Sigmoid colon (tissue), 7 donors: ENCODE measurements around the gene ITPR1. TPM values are rescaled to one million over a fixed set of nuclear protein-coding genes. Genes with fewer than 3 reads are reported as not detected.

Source experiments
- DNase-seq: peaks from one replicate; pipeline ENCODE4 v3.0.0-alpha.2; 2019
- H3K27ac ChIP-seq, 4 donors: fragments of 200-600 bp; sonication (generic); one replicate each; pipeline ENCODE4 v1.5.1; 2016 to 2019; ENCODE audit warnings: mild to moderate bottlenecking in 1 of 4
- H3K27me3 ChIP-seq, 3 donors: fragments of 200-600 bp; sonication (generic); one replicate each; pipeline ENCODE4 v1.5.1; 2019; ENCODE audit warnings: mild to moderate bottlenecking in 1 of 3
- H3K36me3 ChIP-seq, 4 donors: fragments of 200-600 bp; sonication (generic); one replicate each; pipeline ENCODE4 v1.5.1; 2016 to 2019
- H3K4me1 ChIP-seq, 4 donors: fragments of 200-600 bp; sonication (generic); one replicate each; pipeline ENCODE4 v1.5.1; 2017 to 2019
- H3K4me3 ChIP-seq, 4 donors: fragments of 200-600 bp; sonication (generic); one replicate each; pipeline ENCODE4 v1.5.1; 2017 to 2019; ENCODE audit warnings: mild to moderate bottlenecking in 2 of 4, moderate library complexity in 1 of 4
- H3K9me3 ChIP-seq, 4 donors: fragments of 200-600 bp in 3 of 4; sonication (generic) in 3 of 4; one replicate each; pipeline versions ENCODE4 v1.5.1 to v1.6.1; 2013 to 2019
- EP300 ChIP-seq, 4 donors: sonication (generic); formaldehyde crosslinking; IDR thresholded peaks; one replicate each; pipeline ENCODE4 v1.6.1; 2017; ENCODE audit warnings: antibody characterized with exemption in 4 of 4
- POLR2A ChIP-seq, 2 donors: fragments of 450-650 bp; IDR thresholded peaks; one replicate each; pipeline ENCODE4 v1.6.1; 2016; ENCODE audit warnings: antibody characterized with exemption in 2 of 2, mild to moderate bottlenecking in 2 of 2, moderate library complexity in 2 of 2
- POLR2AphosphoS5 ChIP-seq, 4 donors: sonication (generic); formaldehyde crosslinking; IDR thresholded peaks; one replicate each; pipeline ENCODE4 v1.6.1; 2017; ENCODE audit warnings: antibody characterized with exemption in 4 of 4
- WGBS, 2 donors: extraction: QIAGEN DNeasy Blood & Tissue Kit; methylation state at CpG; one replicate each; pipeline ENCODE4 v1.1.7; 2013; 5-methylcytosine and 5-hydroxymethylcytosine counted together
- intact Hi-C: fragments of 100-400 bp; cut with DNase I; formaldehyde crosslinking; loops from one replicate; pipeline ENCODE4 v1.15.1; 2023
- polyA plus RNA-seq, 3 donors: library from polyadenylated mRNA; stranded (reverse); fragments of 200-250 nt; gene quantifications; one replicate each; pipeline ENCODE4 v1.2.3, GENCODE V29; 2013
- total RNA-seq, 4 donors: library from RNA; depleted of rRNA; stranded (reverse); fragments of >200 nt; gene quantifications; one replicate each; pipeline ENCODE4 v1.1.0, GENCODE V29; 2016
- TF ChIP-seq, protein P1 (sequence below), 4 experiments: fragments of 450-650 bp in 3 of 4; fragments of 200-600 bp in 1 of 4; IDR thresholded peaks; one replicate each; pipeline ENCODE4 v1.5.1; 2016 to 2019; ENCODE audit warnings: antibody characterized with exemption in 4 of 4, mild to moderate bottlenecking in 3 of 4, moderate library complexity in 2 of 4
- donor health status: healthy with polysubstance abuse.
- donor health status: Bipolar disorder and iron deficiency.
- donor health status: healthy.

ITPR1 gene
- total and polyA plus RNA-seq, 7 donors = 1.4 to 206 (median 111) TPM

GRCh38 chr3:4528819-4529600, 35.9 kb downstream of the ITPR1 start:
- no peak overlapping the region for H3K27ac ChIP-seq
- no peaks in the 10 kb centered on the region for H3K36me3 ChIP-seq
- peaks cover 0 to 58% (median 51%) of the 10 kb centered on the region in 4 donors for H3K4me1 ChIP-seq
- intact Hi-C loops = no loop called here
- 83 to 89% methylated on average over 5 of the region's 5 CpGs for WGBS, 2 donors
- no peak overlapping the region for H3K4me3 ChIP-seq
- no peak for DNase-seq
- no peaks in the 10 kb centered on the region for H3K27me3 ChIP-seq
- no peaks in the 10 kb centered on the region for H3K9me3 ChIP-seq
- TF ChIP-seq EP300 (IDR thresholded peaks at IDR 0.05) = no peak
- TF ChIP-seq POLR2A (IDR thresholded peaks at IDR 0.05) = no peak
- no peak for TF ChIP-seq POLR2AphosphoS5 (IDR thresholded peaks at IDR 0.05)
- TF ChIP-seq, protein P1, sequence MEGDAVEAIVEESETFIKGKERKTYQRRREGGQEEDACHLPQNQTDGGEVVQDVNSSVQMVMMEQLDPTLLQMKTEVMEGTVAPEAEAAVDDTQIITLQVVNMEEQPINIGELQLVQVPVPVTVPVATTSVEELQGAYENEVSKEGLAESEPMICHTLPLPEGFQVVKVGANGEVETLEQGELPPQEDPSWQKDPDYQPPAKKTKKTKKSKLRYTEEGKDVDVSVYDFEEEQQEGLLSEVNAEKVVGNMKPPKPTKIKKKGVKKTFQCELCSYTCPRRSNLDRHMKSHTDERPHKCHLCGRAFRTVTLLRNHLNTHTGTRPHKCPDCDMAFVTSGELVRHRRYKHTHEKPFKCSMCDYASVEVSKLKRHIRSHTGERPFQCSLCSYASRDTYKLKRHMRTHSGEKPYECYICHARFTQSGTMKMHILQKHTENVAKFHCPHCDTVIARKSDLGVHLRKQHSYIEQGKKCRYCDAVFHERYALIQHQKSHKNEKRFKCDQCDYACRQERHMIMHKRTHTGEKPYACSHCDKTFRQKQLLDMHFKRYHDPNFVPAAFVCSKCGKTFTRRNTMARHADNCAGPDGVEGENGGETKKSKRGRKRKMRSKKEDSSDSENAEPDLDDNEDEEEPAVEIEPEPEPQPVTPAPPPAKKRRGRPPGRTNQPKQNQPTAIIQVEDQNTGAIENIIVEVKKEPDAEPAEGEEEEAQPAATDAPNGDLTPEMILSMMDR (IDR thresholded peaks at IDR 0.05) = no peak

DNA sequence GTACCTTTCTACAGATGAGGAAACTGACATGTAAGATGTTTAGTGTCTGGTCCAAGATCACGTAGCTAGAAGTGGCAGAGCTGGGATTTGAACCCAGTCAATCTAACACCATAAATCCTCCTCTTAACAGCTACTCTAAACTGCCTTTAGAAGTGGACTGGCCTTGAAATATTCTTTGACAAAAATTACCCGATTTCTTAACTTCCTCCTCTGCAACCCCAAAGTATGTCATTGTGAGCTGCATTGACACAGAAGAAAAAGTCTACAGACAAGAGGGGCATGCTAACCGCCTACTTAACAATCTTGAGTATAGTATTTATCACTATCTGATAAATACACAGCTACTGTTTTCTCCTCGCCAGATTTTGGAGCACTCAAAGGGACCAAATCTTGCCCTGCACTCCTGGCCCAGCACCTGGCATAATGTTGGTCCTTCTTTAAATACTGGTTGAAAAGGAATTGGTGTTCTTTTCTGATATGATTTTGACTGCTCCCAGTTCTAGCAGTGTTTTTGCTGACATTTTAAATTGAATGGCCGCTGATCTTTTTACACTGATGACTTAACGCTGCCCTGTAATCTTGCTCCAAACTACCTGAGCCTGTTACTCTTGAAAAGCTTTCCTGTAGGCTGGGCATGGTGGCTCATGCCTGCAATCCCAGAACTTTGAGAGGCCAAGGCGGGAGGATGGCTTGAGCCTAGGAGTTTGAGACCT, 36.9 kb downstream of the ITPR1 start:
- no peak overlapping the region for H3K4me3 ChIP-seq
- H3K4me1 ChIP-seq = peaks cover 0 to 59% (median 53%) of the 10 kb centered on the region in 4 donors
- no peaks in the 10 kb centered on the region for H3K27me3 ChIP-seq
- TF ChIP-seq POLR2AphosphoS5 (IDR thresholded peaks at IDR 0.05) (no peak), POLR2A (IDR thresholded peaks at IDR 0.05) (no peak)
- DNase-seq = no peak
- intact Hi-C loops = no loop called here
- 90 to 91% methylated on average over 7 of the region's 7 CpGs for WGBS, 2 donors
- no peak overlapping the region for H3K27ac ChIP-seq
- H3K9me3 ChIP-seq = no peaks in the 10 kb centered on the region
- no peaks in the 10 kb centered on the region for H3K36me3 ChIP-seq

DNA sequence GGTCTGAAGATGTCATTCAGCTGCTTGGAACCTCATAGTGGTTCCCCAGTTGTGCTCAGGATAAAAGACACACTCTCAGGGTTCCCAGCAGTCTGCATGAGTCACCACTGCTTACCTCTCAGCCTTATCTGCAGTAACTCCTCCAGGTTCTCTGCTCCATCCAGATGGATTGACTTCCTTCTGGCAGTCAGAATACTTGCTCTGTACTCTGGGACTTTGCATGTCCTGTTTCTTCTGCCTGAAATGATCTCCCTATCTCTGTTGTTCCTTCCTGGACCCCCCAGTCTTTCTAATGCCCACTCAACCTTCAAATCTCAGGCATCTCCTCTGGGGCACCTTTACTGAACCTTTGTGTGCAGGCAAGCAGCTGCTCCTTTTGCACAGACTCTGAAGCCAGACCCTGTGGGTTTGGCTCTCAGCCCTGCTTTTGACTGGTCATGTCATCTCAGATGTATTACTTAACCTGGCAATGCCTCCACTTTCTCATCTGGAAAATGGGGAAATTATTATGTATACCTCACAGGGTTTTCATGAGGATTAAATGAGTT, 38.4 kb downstream of the ITPR1 start:
- no peak overlapping the region for H3K27ac ChIP-seq
- no peak for DNase-seq
- H3K27me3 ChIP-seq = no peaks in the 10 kb centered on the region
- H3K36me3 ChIP-seq = no peaks in the 10 kb centered on the region
- no peaks in the 10 kb centered on the region for H3K9me3 ChIP-seq
- no peak for TF ChIP-seq POLR2A (IDR thresholded peaks at IDR 0.05)
- TF ChIP-seq, protein P1 (IDR thresholded peaks at IDR 0.05) = no peak
- TF ChIP-seq POLR2AphosphoS5 (IDR thresholded peaks at IDR 0.05) = no peak
- no peak for TF ChIP-seq EP300 (IDR thresholded peaks at IDR 0.05)
- intact Hi-C loops = no loop called here
- peaks cover 0 to 70% (median 59%) of the 10 kb centered on the region in 4 donors for H3K4me1 ChIP-seq
- H3K4me3 ChIP-seq = no peak overlapping the region

DNA sequence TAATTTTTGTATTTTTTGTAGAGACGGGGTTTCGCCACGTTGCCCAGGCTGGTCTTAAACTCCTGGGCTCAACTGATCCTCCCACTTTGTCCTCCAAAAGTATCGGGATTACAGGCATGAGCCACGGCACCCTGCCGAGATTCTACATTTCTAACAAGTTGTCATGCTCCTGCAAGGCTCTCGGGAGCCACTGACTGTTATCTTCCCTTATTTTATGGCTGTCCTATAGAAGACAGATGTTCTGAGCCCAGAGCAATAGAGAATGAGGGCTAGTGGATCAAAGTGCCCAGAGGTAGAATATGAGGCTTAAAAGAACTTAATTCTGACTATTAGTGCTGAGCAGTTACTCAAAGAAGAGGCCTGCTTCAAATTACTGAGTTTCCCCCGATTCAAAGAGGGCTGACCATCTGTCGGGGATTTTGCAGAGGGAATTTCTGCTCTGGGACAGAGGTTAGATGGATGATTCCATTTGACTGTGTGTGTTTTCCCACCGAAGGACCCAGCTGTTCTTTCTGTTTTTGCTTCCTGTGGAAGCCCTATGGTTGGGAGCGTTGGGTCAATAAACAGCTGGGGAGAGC, 39.5 kb downstream of the ITPR1 start:
- 74 to 79% methylated on average over 11 of the region's 11 CpGs for WGBS, 2 donors
- Histone ChIP-seq H3K4me3 (no peak overlapping the region), H3K9me3 (no peaks in the 10 kb centered on the region), H3K27me3 (no peaks in the 10 kb centered on the region), H3K36me3 (no peaks in the 10 kb centered on the region), H3K4me1 (peaks cover 0 to 72% (median 61%) of the 10 kb centered on the region in 4 donors), H3K27ac (peak overlapping the region in 2 of 4 donors; percentile 40 to 74)
- intact Hi-C loops = no loop called here
- TF ChIP-seq POLR2AphosphoS5 (IDR thresholded peaks at IDR 0.05) (no peak), POLR2A (IDR thresholded peaks at IDR 0.05) (no peak), EP300 (IDR thresholded peaks at IDR 0.05) (no peak)
- TF ChIP-seq, protein P1 (IDR thresholded peaks at IDR 0.05) = no peak
- DNase-seq = no peak
